ENCODE data around the gene ANO8.
"Not testable (repeated sequence)": the region's sequence is repeated elsewhere in the genome, so short reads cannot be mapped to it uniquely, and the experiment has no call there.

The ANO8 gene

DNA sequence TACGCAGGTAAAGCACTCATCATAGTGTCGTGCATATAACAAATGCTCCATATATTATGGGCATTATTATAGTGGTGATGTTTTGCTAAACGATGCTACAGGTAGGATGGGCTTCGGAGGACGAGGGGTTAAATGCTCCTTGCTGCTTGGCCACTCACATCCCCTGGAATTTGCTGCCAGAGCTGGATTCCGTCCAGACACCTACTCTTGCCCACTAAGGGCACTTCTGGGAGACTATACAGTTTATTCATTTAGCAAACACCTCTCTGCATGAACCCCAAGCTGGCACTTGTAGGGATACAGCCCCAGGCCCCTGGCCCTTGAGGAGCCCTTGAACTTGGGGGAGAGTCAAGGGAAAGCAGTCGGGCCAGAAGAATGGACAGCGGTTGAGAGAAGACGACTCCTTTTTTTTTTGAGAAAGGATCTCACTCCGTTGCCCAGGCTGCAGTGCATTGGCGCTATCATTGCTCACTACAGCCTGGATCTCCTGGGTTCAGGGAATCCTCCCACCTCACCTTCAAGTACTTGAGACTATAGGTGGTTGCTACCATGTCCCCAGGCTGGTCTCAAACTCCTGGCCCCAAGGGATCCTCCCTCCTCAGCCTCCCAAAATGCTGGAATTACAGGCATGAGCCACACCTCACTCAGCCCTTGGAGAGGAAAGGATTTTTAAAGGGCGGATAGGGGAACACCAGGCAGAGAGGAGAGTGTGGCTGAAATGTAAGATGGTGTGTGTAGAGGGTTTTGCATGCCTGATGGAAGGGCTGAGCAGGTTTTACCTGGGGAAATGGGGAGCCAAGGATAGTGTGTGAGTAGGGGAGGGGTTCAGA is 30.1 kb downstream of the ANO8 start:
- Histone ChIP-seq H3K4me2 (ENCODE audit: low read length) (peak overlapping the region; percentile 97), H3K9me3 (replicated peaks; ENCODE audit: low read length) (no peaks in the 10 kb centered on the region), H3K4me1 (ENCODE audit: control insufficient read depth, insufficient read depth, low read length) (peaks cover 35% of the 10 kb centered on the region), H3K4me3 (ENCODE audit: low read length) (no peak overlapping the region), H3K36me3 (ENCODE audit: insufficient read depth, low read length) (no peaks in the 10 kb centered on the region), H3K9ac (ENCODE audit: low read depth, low read length) (no peak overlapping the region), H3K27me3 (ENCODE audit: control insufficient read depth, insufficient read depth, low read length) (no peaks in the 10 kb centered on the region)

DNA sequence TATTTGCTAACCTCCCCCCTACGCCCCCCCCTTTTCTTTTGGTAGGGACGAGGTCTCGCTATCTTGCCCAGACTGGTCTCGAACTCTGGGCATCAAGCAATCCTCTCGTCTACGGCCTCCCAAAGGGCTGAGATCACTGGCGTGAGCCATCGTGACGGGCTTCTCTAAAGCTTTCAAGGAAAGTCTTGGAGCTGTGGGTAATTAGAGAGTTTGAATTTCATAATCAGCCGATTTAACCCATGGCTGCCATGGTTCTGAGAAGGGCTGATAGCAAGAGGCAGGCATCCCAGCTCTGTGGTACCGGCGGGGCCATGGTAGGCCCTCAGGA is 30.8 kb downstream of the ANO8 start:
- Histone ChIP-seq H3K4me2 (ENCODE audit: low read length) (peak overlapping the region; percentile 96), H3K9me3 (replicated peaks; ENCODE audit: low read length) (no peaks in the 10 kb centered on the region), H3K4me1 (ENCODE audit: control insufficient read depth, insufficient read depth, low read length) (peaks cover 35% of the 10 kb centered on the region), H3K36me3 (ENCODE audit: insufficient read depth, low read length) (no peaks in the 10 kb centered on the region), H3K27me3 (ENCODE audit: control insufficient read depth, insufficient read depth, low read length) (no peaks in the 10 kb centered on the region), H3K9ac (ENCODE audit: low read depth, low read length) (no peak overlapping the region), H3K4me3 (ENCODE audit: low read length) (peak overlapping the region; percentile 46)

DNA sequence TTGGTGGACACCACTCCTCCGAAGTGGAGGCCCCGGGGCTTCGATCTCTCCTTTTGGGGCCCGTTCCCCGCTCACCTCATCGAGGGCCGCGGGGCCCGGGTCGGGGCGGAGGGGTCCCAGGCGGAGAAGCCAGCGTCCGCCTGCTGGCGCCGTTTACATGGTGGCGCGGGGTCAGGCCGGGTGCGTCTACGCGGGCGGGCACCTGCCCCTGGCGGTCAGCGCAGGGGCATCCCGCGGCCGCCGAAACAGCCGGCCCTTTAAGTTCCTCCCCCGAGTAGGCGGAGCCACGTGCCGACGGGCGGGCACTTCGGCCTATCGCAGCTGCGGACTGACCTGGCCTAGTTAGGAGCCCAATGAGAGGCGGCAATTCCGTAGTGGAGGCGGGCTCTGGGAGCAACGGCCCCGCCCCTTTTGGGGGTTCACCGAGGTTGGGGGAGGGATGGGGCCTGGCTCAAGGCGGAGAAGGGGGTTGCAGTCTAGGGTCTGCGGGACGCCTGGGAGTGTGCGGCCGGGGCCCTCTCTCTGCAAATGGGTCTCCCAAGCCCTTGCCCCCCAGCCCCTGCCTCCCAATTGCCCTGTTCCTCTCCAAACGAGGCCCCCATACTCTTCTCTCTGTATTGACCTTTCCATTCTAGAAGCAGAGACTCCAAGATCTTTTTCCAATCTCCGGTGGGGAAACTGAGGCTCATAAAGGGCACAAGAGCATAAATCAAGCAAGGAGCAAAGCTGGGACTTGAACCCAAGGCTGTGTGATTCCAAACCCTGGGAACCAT is 31.3 kb downstream of the ANO8 start, which contains the start of gene ABHD8:
ABHD8 (minus strand) TSS at position 259 of the 773 bp plus-strand sequence. CDS start 1,809 bp downstream, outside the sequence.
- Histone ChIP-seq H3K36me3 (ENCODE audit: insufficient read depth, low read length) (no peaks in the 10 kb centered on the region), H3K9ac (ENCODE audit: low read depth, low read length) (peak within 1 kb of the TSS; percentile 71), H3K9me3 (replicated peaks; ENCODE audit: low read length) (no peaks in the 10 kb centered on the region), H3K4me3 (ENCODE audit: low read length) (peak within 1 kb of the TSS; percentile 81), H3K27me3 (ENCODE audit: control insufficient read depth, insufficient read depth, low read length) (no peaks in the 10 kb centered on the region), H3K4me1 (ENCODE audit: control insufficient read depth, insufficient read depth, low read length) (peaks cover 35% of the 10 kb centered on the region), H3K4me2 (ENCODE audit: low read length) (peak within 1 kb of the TSS; percentile 96)

DNA sequence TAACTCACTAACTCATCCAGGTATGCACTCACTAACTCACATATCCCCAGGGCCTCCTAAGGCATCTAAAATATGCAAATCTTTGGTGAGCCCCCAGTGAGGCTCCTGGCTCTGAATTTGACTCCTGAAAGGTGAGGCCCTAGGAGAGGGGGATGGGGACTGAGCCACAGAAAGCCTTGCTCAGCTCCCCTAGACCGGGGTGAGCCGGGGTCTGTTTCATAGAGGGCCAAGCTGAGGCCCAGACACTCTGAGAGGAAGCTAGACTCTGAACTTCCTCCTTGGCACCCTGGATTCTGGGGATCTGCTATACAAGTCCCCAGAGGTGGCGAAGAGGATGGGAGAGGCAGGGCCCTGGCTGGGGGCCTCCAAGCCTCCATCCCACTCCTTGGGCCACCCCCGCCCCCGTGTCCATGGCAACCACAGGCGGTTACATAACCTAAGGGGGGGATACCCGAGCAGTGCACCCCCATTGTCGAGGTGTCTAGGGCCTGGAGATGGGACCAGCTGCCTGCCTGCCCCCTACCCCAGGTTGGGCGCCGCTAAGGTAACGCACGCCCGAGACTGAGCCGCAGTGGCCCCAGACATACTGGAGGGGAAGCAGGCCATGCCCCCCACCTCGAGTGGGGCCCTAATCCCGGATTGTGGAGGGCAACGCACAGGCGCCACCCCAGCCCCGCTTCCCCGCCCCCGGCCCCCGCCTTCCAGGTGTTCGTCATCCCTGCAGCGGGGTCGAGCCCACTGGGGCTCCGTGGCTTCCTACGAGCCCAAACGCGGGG is 32.1 kb downstream of the ANO8 start:
- Histone ChIP-seq H3K36me3 (ENCODE audit: insufficient read depth, low read length) (no peaks in the 10 kb centered on the region), H3K9me3 (replicated peaks; ENCODE audit: low read length) (no peaks in the 10 kb centered on the region), H3K9ac (ENCODE audit: low read depth, low read length) (peak overlapping the region; percentile 71), H3K4me1 (ENCODE audit: control insufficient read depth, insufficient read depth, low read length) (peaks cover 35% of the 10 kb centered on the region), H3K4me3 (ENCODE audit: low read length) (peak overlapping the region; percentile 81), H3K27me3 (ENCODE audit: control insufficient read depth, insufficient read depth, low read length) (no peaks in the 10 kb centered on the region), H3K4me2 (ENCODE audit: low read length) (peak overlapping the region; percentile 96)

DNA sequence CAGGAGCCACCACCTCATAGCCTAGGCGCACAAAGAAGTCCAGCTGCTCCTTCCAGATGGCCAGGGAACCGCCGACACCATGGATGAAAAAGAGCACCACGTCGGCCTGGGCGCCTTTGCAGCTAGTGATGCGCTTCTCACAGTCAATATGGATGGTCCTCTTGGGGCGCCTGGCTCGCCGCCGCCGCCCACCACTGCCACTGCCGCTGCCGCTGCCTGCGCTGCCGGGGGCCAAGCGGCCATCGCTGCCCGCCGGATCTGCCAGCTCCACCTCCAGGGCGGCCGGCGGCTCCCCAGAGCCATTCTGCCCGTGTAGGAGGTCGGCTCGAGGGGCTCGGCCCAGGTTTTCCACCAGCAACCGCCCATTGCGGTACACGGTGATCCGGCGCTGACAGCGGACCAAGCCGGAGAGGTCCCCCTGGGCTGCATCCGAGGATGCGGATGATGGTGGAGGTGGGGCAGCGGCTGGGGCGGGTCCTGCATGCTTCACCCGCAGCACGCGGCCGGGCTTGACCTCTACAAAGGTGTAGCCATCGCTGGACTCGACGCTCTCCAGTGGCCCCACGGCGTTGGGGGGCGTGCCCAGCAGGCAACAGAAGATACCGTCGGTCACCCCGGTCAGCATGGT is 33.5 kb downstream of the ANO8 start:
- H3K4me1 ChIP-seq (ENCODE audit: control insufficient read depth, insufficient read depth, low read length), result peaks cover 31% of the 10 kb centered on the region
- no peak overlapping the region for H3K4me2 ChIP-seq (ENCODE audit: low read length)
- H3K9me3 ChIP-seq (replicated peaks; ENCODE audit: low read length), result no peaks in the 10 kb centered on the region
- no peak overlapping the region for H3K4me3 ChIP-seq (ENCODE audit: low read length)
- H3K36me3 ChIP-seq (ENCODE audit: insufficient read depth, low read length), result no peaks in the 10 kb centered on the region
- no peak overlapping the region for H3K9ac ChIP-seq (ENCODE audit: low read depth, low read length)
- H3K27me3 ChIP-seq (ENCODE audit: control insufficient read depth, insufficient read depth, low read length), result no peaks in the 10 kb centered on the region

DNA sequence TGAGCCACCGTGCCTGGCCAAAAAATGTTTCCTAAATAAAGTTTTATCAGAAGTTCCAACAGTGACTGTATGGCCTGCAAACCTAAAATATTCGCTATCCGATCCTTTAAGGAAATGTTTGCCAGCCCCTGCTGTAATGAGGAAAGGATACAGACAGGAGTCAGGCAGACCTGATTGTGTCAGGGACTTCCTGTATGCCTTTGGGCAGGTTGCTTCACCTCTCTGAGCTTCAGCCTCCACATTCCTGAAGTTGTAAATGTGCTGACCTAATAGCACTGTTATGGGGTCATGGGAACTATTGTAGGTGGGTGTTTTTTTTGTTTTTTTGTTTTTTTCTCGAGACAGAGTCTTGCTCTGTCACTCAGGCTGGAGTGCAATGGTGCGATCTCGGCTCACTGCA is 37.7 kb downstream of the ANO8 start:
- Histone ChIP-seq H3K9me3 (replicated peaks; ENCODE audit: low read length) (no peaks in the 10 kb centered on the region), H3K4me3 (ENCODE audit: low read length) (no peak overlapping the region), H3K36me3 (ENCODE audit: insufficient read depth, low read length) (no peaks in the 10 kb centered on the region), H3K9ac (ENCODE audit: low read depth, low read length) (no peak overlapping the region), H3K4me1 (ENCODE audit: control insufficient read depth, insufficient read depth, low read length) (peaks cover 6% of the 10 kb centered on the region), H3K4me2 (ENCODE audit: low read length) (no peak overlapping the region), H3K27me3 (ENCODE audit: control insufficient read depth, insufficient read depth, low read length) (no peaks in the 10 kb centered on the region)

DNA sequence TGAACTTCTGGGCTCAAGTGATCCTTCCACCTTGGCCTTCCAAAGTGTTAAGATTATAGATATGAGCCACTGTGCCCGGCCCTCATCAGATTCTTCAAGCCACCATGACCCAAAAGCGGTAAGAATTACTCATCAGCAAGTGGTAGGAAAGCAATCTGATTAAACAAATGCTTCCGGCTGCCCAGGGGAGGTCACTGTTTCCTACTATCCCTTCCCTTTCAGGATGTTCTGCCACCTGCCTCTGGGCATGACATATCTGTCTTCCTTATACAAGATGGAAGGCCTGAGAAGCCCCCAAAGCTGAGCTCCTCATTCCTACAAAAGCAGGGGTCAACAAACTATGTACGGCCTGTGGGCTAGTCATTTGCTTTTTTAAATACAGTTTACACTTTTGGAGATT is 38.4 kb downstream of the ANO8 start:
- H3K36me3 ChIP-seq (ENCODE audit: insufficient read depth, low read length), result no peaks in the 10 kb centered on the region
- no peaks in the 10 kb centered on the region for H3K27me3 ChIP-seq (ENCODE audit: control insufficient read depth, insufficient read depth, low read length)
- no peak overlapping the region for H3K4me3 ChIP-seq (ENCODE audit: low read length)
- H3K9me3 ChIP-seq (replicated peaks; ENCODE audit: low read length), result no peaks in the 10 kb centered on the region
- no peak overlapping the region for H3K9ac ChIP-seq (ENCODE audit: low read depth, low read length)
- H3K4me2 ChIP-seq (ENCODE audit: low read length), result no peak overlapping the region
- peaks cover 6% of the 10 kb centered on the region for H3K4me1 ChIP-seq (ENCODE audit: control insufficient read depth, insufficient read depth, low read length)

DNA sequence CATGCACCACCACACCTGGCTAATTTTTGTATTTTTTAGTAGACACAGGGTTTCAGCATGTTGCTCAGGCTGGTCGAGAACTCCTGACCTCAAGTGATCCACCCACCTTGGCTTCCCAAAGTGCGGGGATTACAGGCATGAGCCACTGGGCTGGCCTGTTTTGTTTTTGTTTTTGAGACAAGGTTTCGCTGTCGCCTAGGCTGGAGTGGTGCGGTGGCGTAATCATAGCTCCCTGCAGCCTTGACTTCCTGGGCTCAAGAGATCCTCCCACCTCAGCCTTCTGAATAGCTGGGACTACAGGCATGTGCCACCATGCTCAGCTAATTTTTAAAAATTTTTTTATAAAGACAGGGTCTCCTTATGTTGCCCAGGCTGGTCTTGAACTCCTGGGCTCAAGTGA is 39.1 kb downstream of the ANO8 start:
- not testable (repeated sequence) for H3K4me2 ChIP-seq (ENCODE audit: low read length); H3K36me3 ChIP-seq (ENCODE audit: insufficient read depth, low read length); H3K4me1 ChIP-seq (ENCODE audit: control insufficient read depth, insufficient read depth, low read length); H3K4me3 ChIP-seq (ENCODE audit: low read length); H3K27me3 ChIP-seq (ENCODE audit: control insufficient read depth, insufficient read depth, low read length); H3K9me3 ChIP-seq (replicated peaks; ENCODE audit: low read length); H3K9ac ChIP-seq (ENCODE audit: low read depth, low read length)

DNA sequence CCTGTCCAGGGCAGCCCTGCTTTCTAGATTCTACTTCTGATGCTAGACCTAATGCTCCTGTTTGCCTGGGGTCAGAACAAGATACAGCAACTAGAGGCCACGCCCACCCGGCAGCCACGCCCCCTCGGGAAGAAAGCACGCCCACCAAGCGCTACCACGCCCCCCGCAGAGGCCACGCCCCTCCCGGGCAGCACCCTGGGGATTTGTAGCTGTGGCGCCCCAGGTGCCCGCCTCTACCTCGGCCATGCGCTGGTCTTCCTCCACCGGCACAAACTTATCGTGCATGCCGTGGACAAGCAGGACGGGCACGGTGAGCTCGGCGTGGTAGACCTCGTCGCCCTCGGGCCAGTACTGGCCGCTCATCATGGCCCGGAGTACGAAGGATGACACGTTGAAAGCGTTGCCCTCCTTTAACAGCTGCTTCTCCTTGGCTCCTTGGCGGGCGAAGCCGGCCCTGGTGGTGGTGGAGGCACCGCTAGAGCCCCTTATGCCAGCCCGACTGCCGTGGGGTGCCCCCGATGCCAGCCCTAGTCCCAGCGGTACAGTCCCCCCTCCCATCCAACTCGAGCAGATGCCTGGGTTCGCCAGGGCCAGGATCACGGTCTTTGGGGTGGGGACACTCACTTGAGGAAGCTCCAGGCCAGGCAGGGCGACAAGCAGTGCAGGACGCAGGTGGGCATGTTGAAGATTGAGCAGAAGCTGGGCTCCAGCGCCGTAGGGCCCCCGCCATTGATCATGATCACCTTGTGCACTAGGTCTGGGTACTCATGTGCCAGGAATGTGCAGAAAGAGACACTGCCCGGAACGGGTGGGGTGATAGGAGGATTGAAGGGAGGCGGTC is 40.4 kb downstream of the ANO8 start:
- Histone ChIP-seq H3K4me1 (ENCODE audit: control insufficient read depth, insufficient read depth, low read length) (peaks cover 6% of the 10 kb centered on the region), H3K36me3 (ENCODE audit: insufficient read depth, low read length) (no peaks in the 10 kb centered on the region), H3K4me2 (ENCODE audit: low read length) (no peak overlapping the region), H3K27me3 (ENCODE audit: control insufficient read depth, insufficient read depth, low read length) (no peaks in the 10 kb centered on the region), H3K9ac (ENCODE audit: low read depth, low read length) (no peak overlapping the region), H3K4me3 (ENCODE audit: low read length) (no peak overlapping the region), H3K9me3 (replicated peaks; ENCODE audit: low read length) (no peaks in the 10 kb centered on the region)

DNA sequence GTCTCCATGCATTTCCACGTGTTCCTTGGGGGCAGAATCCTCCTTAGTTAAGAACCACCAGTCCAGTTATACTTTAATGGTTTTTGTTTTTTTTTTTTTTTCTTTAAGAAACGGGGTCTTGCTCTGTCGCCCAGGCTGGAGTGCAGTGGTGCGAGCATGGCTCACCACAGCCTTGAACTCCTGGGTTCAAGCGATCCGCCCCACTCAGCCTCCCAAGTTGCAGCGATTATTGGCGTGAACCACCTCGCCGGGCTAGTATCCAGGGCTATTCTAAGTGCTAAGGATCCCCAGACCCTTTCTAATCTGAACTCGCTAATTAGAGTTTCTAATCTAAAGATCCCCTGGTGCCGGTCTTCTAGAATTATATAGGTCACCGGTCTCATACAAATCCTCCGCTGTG is 41.0 kb downstream of the ANO8 start:
- Histone ChIP-seq H3K27me3 (ENCODE audit: control insufficient read depth, insufficient read depth, low read length) (no peaks in the 10 kb centered on the region), H3K36me3 (ENCODE audit: insufficient read depth, low read length) (no peaks in the 10 kb centered on the region), H3K9ac (ENCODE audit: low read depth, low read length) (no peak overlapping the region), H3K9me3 (replicated peaks; ENCODE audit: low read length) (no peaks in the 10 kb centered on the region), H3K4me3 (ENCODE audit: low read length) (no peak overlapping the region), H3K4me2 (ENCODE audit: low read length) (no peak overlapping the region), H3K4me1 (ENCODE audit: control insufficient read depth, insufficient read depth, low read length) (peaks cover 6% of the 10 kb centered on the region)
